Neural crest cell (in vitro differentiated cells): ENCODE results near the gene ZC3H12A. TPM values are rescaled to one million over a fixed set of nuclear protein-coding genes. Genes with fewer than 3 reads are reported as not detected.

Source experiments
- DNase-seq: peaks from one replicate; pipeline ENCODE4 v3.0.0; 2021; ENCODE audit warnings: low read depth, mixed read lengths, low spot score
- H3K27ac Mint-ChIP-seq: one replicate; pipeline ENCODE4 v1.8.0; 2021; ENCODE audit warnings: mild to moderate bottlenecking, mixed read lengths; ENCODE audit not compliant: unreplicated experiment
- H3K27me3 Mint-ChIP-seq: 2 replicates; pipeline ENCODE4 v1.8.0; 2021; ENCODE audit warnings: low read depth, mild to moderate bottlenecking, mixed read lengths
- H3K36me3 Mint-ChIP-seq: 2 replicates; pipeline ENCODE4 v1.8.0; 2021; ENCODE audit warnings: low read depth, mild to moderate bottlenecking, mixed read lengths
- H3K4me1 Mint-ChIP-seq: 2 replicates; pipeline ENCODE4 v1.8.0; 2021; ENCODE audit warnings: mixed read lengths
- H3K4me3 Mint-ChIP-seq: one replicate; pipeline ENCODE4 v1.8.0; 2021; ENCODE audit warnings: mild to moderate bottlenecking, mixed read lengths
- H3K9me3 Mint-ChIP-seq: 2 replicates; pipeline ENCODE4 v1.8.0; 2021; ENCODE audit warnings: mixed read lengths
- total RNA-seq: library from RNA; stranded (reverse); gene quantifications from 2 replicates; pipeline ENCODE4 v1.2.1, GENCODE V29; 2021
- TF ChIP-seq, protein P1 (sequence below): fragments of 200-600 bp; sonication (generic); conservative IDR thresholded peaks from 2 replicates; pipeline ENCODE4 v1.5.0; 2021; ENCODE audit warnings: antibody characterized with exemption, mild to moderate bottlenecking

ZC3H12A gene
- total RNA-seq, 1 donor from 2014 or later: 3.6 TPM

DNA sequence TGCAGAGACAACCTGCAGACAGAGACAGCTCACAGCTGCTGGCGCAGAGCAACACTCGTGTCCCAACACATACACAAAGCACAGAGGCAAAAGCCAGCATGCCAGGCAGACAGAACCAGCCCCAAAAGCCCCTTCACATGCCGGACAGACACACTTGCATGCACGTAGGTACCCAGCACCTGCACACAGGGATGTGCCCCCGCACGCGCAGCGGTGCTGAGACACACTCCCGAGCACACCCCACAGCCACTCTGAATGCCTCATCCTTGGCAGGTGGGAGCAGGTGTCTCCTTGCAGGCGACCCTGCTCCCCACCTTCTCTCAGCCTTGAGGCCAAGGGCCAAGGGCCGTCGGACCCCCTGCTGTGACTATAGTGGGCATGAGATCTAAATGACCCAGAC lies 41.2 kb upstream of the ZC3H12A start:
- H3K4me3 Mint-ChIP-seq: no peak overlapping the region
- H3K36me3 Mint-ChIP-seq: no peaks in the 10 kb centered on the region
- no peak for DNase-seq
- no peaks in the 10 kb centered on the region for H3K9me3 Mint-ChIP-seq
- TF ChIP-seq, protein P1, sequence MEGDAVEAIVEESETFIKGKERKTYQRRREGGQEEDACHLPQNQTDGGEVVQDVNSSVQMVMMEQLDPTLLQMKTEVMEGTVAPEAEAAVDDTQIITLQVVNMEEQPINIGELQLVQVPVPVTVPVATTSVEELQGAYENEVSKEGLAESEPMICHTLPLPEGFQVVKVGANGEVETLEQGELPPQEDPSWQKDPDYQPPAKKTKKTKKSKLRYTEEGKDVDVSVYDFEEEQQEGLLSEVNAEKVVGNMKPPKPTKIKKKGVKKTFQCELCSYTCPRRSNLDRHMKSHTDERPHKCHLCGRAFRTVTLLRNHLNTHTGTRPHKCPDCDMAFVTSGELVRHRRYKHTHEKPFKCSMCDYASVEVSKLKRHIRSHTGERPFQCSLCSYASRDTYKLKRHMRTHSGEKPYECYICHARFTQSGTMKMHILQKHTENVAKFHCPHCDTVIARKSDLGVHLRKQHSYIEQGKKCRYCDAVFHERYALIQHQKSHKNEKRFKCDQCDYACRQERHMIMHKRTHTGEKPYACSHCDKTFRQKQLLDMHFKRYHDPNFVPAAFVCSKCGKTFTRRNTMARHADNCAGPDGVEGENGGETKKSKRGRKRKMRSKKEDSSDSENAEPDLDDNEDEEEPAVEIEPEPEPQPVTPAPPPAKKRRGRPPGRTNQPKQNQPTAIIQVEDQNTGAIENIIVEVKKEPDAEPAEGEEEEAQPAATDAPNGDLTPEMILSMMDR: no peak
- no peaks in the 10 kb centered on the region for H3K4me1 Mint-ChIP-seq
- H3K27me3 Mint-ChIP-seq: peaks cover 45% of the 10 kb centered on the region
- H3K27ac Mint-ChIP-seq: no peak overlapping the region

DNA sequence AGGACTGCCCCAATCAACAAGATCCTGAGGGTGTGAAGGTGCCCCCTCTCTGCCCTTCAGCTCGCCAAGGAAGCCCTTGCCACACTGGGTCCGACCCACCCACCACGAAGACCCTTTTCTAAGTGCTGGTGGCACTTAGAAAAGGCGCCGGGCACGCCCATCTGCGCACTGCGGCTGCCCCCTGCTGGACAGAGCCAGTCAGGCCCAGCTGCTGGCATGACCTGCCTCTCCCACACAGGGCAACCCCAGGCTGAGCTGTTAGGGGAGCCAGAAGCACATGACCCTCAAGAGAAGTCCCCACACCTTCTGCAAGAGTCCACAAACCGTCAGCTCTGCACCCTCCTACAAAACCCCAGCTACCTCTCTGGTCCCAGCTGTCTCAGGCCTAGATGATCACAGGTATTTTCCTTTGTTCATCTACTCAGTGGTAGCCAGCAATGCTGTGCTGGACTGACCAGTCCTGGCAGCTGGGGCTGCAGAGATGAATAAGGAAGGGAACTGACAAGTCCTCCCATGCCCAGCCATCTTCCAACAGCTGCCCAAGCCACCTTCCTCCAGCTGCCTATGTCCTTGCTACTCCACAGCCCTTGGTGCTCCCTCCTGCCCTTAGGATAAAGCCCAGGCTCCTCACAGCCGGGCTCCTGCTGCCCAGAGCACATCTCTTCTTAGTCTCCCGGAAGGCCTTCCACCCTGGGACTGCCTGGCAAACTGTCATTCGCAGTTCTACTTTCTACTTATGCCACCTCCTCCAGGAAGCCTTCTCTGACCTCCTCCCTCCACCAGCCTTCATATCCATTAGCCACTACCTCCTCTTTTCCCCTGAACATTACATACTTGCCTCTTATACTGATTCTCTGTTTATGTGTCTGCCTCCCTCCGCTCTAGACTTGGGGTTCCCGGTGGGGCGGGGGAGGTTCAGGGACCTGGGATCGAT lies 39.8 kb upstream of the ZC3H12A start:
- Mint-ChIP-seq H3K36me3 (no peaks in the 10 kb centered on the region), H3K4me3 (no peak overlapping the region), H3K4me1 (no peaks in the 10 kb centered on the region), H3K9me3 (no peaks in the 10 kb centered on the region), H3K27me3 (peaks cover 39% of the 10 kb centered on the region), H3K27ac (no peak overlapping the region)
- TF ChIP-seq, protein P1: peak; percentile 95
- peak; percentile 86 for DNase-seq

GRCh38 chr1:37437087-37437486 lies 37.3 kb upstream of the ZC3H12A start:
- Mint-ChIP-seq H3K4me1 (no peaks in the 10 kb centered on the region), H3K36me3 (no peaks in the 10 kb centered on the region), H3K9me3 (no peaks in the 10 kb centered on the region), H3K4me3 (no peak overlapping the region), H3K27ac (no peak overlapping the region), H3K27me3 (peaks cover 38% of the 10 kb centered on the region)
- TF ChIP-seq, protein P1: no peak
- no peak for DNase-seq

- Mint-ChIP-seq H3K27ac (no peak overlapping the region), H3K36me3 (no peaks in the 10 kb centered on the region), H3K4me3 (no peak overlapping the region), H3K27me3 (peaks cover 46% of the 10 kb centered on the region), H3K4me1 (no peaks in the 10 kb centered on the region), H3K9me3 (no peaks in the 10 kb centered on the region)
- TF ChIP-seq, protein P1: no peak
- no peak for DNase-seq
Measured at GRCh38 chr1:37438037-37438868, 36.1 kb upstream of the ZC3H12A start.

- no peak overlapping the region for H3K4me3 Mint-ChIP-seq
- TF ChIP-seq, protein P1: no peak
- H3K9me3 Mint-ChIP-seq: no peaks in the 10 kb centered on the region
- peaks cover 52% of the 10 kb centered on the region for H3K27me3 Mint-ChIP-seq
- DNase-seq: no peak
- H3K36me3 Mint-ChIP-seq: no peaks in the 10 kb centered on the region
- no peak overlapping the region for H3K27ac Mint-ChIP-seq
- no peaks in the 10 kb centered on the region for H3K4me1 Mint-ChIP-seq
Measured at GRCh38 chr1:37438869-37439343, 35.5 kb upstream of the ZC3H12A start.
